GM18909 (cell line): ENCODE measurements around the gene UNC13D.
"Not testable (repeated sequence)": the region's sequence is repeated elsewhere in the genome, so short reads cannot be mapped to it uniquely, and the experiment has no call there.

Source experiments
- ATAC-seq: cut with Tn5 transposase; IDR thresholded peaks from one replicate; pipeline ENCODE4 v1.9.1; 2021; ENCODE audit warnings: mild to moderate bottlenecking; ENCODE audit not compliant: unreplicated experiment, poor library complexity

Gene UNC13D

GRCh38 chr17:75843577-75844529, at the start of gene UNC13D:
UNC13D (minus strand) TSS chr17:75844404; CDS start chr17:75844337, 67 bp downstream.
- ATAC-seq = no peak

- no peak for ATAC-seq
Observed at GRCh38 chr17:75893305-75894048, 49.3 kb upstream of the UNC13D start.

GRCh38 chr17:75892556-75893224, 48.5 kb upstream of the UNC13D start:
- no peak for ATAC-seq

- ATAC-seq = no peak
Observed at GRCh38 chr17:75891605-75892555, 47.7 kb upstream of the UNC13D start.

- ATAC-seq = no peak
Observed at GRCh38 chr17:75891022-75891604, 46.9 kb upstream of the UNC13D start.

- ATAC-seq = no peak
Observed at GRCh38 chr17:75889454-75889853, 45.2 kb upstream of the UNC13D start.

GRCh38 chr17:75888484-75888883, 44.3 kb upstream of the UNC13D start:
- ATAC-seq = no peak

GRCh38 chr17:75885860-75886259, 41.7 kb upstream of the UNC13D start:
- ATAC-seq = not testable (repeated sequence)

GRCh38 chr17:75885431-75885830, 41.2 kb upstream of the UNC13D start:
- ATAC-seq = no peak

- ATAC-seq = no peak
Observed at GRCh38 chr17:75881678-75882454, 37.7 kb upstream of the UNC13D start.

GRCh38 chr17:75880266-75880665, 36.1 kb upstream of the UNC13D start:
- no peak for ATAC-seq

- ATAC-seq = peak; percentile 17
Observed at GRCh38 chr17:75878174-75878998, 34.2 kb upstream of the UNC13D start, which contains the start of gene TRIM47. TRIM47 (minus strand) TSS chr17:75878581; CDS start chr17:75878548, 33 bp downstream.

- peak; percentile 60 for ATAC-seq
Observed at GRCh38 chr17:75877752-75878173, 33.6 kb upstream of the UNC13D start.

GRCh38 chr17:75876938-75877751, 32.9 kb upstream of the UNC13D start:
- ATAC-seq = no peak

GRCh38 chr17:75876190-75876937, 32.2 kb upstream of the UNC13D start:
- no peak for ATAC-seq

GRCh38 chr17:75875940-75876189, 31.7 kb upstream of the UNC13D start:
- ATAC-seq = no peak
